ENCODE data around the gene OBSL1. TPM values are rescaled to one million over a fixed set of nuclear protein-coding genes. Genes with fewer than 3 reads are reported as not detected.

OBSL1 gene
- total RNA-seq, 2 experiments from 2014 or later: not detected

DNA sequence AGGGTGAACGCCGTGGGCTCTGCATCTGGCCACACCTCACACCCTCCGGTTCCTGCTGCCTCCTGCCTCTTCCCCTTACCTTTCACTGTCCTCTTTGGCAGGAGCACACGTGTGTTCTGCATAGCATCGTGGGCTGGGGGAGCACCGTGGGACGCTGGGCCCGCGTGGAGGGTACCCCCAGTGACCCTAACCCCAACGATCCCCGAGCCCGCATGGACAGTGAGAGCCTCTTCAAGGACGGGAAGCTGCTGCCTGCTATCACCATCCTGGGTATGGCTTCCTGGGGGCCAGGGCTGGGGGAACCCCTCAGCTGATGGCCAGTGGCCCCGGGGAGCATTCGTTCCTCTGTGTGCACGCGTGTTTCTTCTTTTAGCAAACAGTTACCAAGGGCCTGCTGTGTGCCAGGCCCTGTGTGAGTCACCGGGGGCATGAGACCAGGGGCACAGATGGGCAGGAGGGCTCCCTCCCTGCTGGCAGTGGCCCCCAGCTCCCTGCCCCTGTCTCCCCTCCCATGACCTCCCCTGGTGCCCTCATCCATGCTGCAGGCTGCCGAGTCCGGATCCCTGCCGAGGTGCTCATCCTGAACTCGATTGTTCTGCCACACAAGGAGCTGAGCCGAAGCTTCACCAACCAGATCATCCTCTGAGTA lies 65.1 kb downstream of the OBSL1 start:
- ChIA-PET POLR2A (no interaction called here), CTCF (no interaction called here)
- Mint-ChIP-seq H3K4me1 (peaks cover 14% of the 10 kb centered on the region), H3K4me3 (no peak overlapping the region), H3K27me3 (peaks cover 19% of the 10 kb centered on the region), H3K36me3 (ENCODE audit: low read depth) (peaks cover 26% of the 10 kb centered on the region), H3K27ac (no peak overlapping the region), H3K9me3 (no peaks in the 10 kb centered on the region)
- no peak for DNase-seq

DNA sequence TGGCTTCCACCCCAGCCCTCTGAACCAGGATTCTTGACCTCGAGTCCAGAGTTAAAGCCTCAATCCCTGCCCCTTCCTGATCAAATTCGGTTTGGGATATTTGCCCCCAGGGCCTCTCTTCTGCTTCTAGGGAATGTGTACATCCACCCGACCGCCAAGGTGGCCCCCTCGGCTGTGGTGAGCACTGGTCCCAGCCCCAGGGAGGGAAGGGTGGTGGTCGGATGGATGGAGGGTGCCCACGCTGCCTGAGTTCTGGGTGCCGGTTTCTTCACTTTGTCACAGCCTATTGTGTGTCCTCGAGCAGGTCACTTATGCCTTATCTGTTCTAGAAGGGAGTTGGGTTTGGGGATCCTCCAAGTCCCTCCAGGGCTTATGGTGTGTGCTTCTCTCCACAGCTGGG lies 65.8 kb downstream of the OBSL1 start:
- Mint-ChIP-seq H3K27me3 (peaks cover 12% of the 10 kb centered on the region), H3K36me3 (ENCODE audit: low read depth) (peaks cover 27% of the 10 kb centered on the region), H3K4me3 (no peak overlapping the region), H3K4me1 (peaks cover 18% of the 10 kb centered on the region), H3K27ac (no peak overlapping the region), H3K9me3 (no peaks in the 10 kb centered on the region)
- no peak for DNase-seq
- ChIA-PET CTCF (no interaction called here), POLR2A (no interaction called here)

DNA sequence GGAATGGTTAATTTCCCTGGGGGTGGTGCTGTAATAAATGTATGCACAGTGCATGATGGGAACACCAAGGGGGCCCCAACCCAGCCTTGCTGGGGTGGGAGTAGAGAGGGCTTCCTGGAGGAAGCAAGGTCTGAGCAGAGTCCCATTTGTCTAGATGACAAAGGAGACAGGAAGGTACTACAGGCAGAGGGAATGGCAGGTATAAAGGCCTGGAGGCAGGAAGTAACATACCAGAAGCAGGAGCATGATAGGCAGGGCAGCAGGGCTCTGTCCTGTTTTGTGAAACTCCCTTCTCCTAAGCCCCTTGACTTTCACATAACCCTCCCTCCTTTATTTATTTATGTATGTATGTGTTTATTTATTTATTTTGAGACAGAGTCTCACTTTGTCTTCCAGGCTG lies 68.7 kb downstream of the OBSL1 start:
- no peak for DNase-seq
- Mint-ChIP-seq H3K9me3 (no peaks in the 10 kb centered on the region), H3K27ac (no peak overlapping the region), H3K4me3 (no peak overlapping the region), H3K4me1 (peaks cover 34% of the 10 kb centered on the region), H3K36me3 (ENCODE audit: low read depth) (peaks cover 32% of the 10 kb centered on the region), H3K27me3 (peaks cover 7% of the 10 kb centered on the region)
- ChIA-PET POLR2A (no interaction called here), CTCF (no interaction called here)

DNA sequence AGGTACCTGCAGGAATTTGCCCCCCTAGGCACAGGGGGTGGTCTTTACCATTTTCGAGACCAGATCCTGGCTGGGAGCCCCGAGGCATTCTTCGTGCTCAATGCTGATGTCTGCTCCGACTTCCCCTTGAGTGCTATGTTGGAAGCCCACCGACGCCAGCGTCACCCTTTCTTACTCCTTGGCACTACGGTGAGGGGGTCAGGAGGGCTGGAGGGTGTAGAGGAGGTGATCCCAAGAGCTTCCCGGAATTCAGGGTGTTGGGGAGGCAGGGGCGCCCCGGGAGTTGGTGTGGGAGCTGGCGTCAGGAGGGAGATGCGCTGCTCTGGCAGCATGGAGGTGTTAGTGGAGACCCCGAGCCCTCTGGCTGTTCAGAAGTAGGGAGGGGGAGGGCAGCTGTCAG lies 69.5 kb downstream of the OBSL1 start:
- DNase-seq: no peak
- peaks cover 39% of the 10 kb centered on the region for H3K4me1 Mint-ChIP-seq
- peaks cover 14% of the 10 kb centered on the region for H3K27me3 Mint-ChIP-seq
- no peak overlapping the region for H3K27ac Mint-ChIP-seq
- H3K36me3 Mint-ChIP-seq (ENCODE audit: low read depth): peaks cover 32% of the 10 kb centered on the region
- H3K4me3 Mint-ChIP-seq: no peak overlapping the region
- ChIA-PET CTCF (interaction anchor here (0.8 kb wide), 1 partner anchor 28 kb away, joined by 3 read pairs; no protein-coding TSS in a partner anchor), POLR2A (no interaction called here)
- no peaks in the 10 kb centered on the region for H3K9me3 Mint-ChIP-seq

Other genes with a start within 250 kb of the OBSL1 start
- gene RESP18, start 238.8 kb downstream of the OBSL1 start, total RNA-seq: not detected
- gene DNPEP, start 183.6 kb downstream of the OBSL1 start, total RNA-seq: 10 to 100 TPM; 40.1 to 44.4 TPM
- gene DES, start 153.2 kb downstream of the OBSL1 start, total RNA-seq: not detected
- 1 to 10 TPM in 1 of 2 experiments, under 1 TPM in 1; 0.20 to 1.1 TPM for gene SPEG, start 136.7 kb downstream of the OBSL1 start, total RNA-seq
- 10 to 100 TPM; 41.0 to 42.3 TPM for gene GMPPA, start 72.6 kb downstream of the OBSL1 start, total RNA-seq
- under 1 TPM in 1 of 2 experiments, not detected in 1; 0.13 TPM for gene ASIC4, start 57.1 kb downstream of the OBSL1 start, total RNA-seq
- gene CHPF, start 27.7 kb downstream of the OBSL1 start, total RNA-seq: 10 to 100 TPM; 14.5 to 14.9 TPM
- gene TMEM198, start 27.5 kb downstream of the OBSL1 start, total RNA-seq: 1 to 10 TPM in 1 of 2 experiments, under 1 TPM in 1; 0.95 to 1.0 TPM
- gene INHA, start 771 bp upstream of the OBSL1 start, total RNA-seq: not detected
- gene STK11IP, start 26.3 kb upstream of the OBSL1 start, total RNA-seq: 10 to 100 TPM; 28.4 to 31.5 TPM
- gene SLC4A3, start 56.1 kb upstream of the OBSL1 start, total RNA-seq: not detected